PFSK-1 (cell line): ENCODE data around the gene LRRC39.

ENCODE experiments used
- FOXP2 ChIP-seq: optimal IDR thresholded peaks from 2 replicates; pipeline ENCODE3; 2011; ENCODE audit warnings: borderline replicate concordance, control low read depth, inconsistent platforms; ENCODE audit not compliant: insufficient read depth; ENCODE audit errors: extremely low read length, extremely low read depth
- POLR2AphosphoS5 ChIP-seq: IDR thresholded peaks from 2 replicates; pipeline ENCODE4 v1.6.1; 2012; ENCODE audit warnings: low read depth, mild to moderate bottlenecking, control low read depth, low read length, moderate library complexity
- SIN3A ChIP-seq: IDR thresholded peaks from 2 replicates; pipeline ENCODE4 v1.6.1; 2012; ENCODE audit warnings: mild to moderate bottlenecking, low read length, moderate library complexity, borderline replicate concordance; ENCODE audit not compliant: insufficient read depth
- TAF1 ChIP-seq: IDR thresholded peaks from 2 replicates; pipeline ENCODE4 v1.6.1; 2012; ENCODE audit warnings: low read length, control low read depth, borderline replicate concordance; ENCODE audit not compliant: insufficient read depth
- TF ChIP-seq, protein P1 (sequence below), 2 experiments: IDR thresholded peaks; 2 replicates each; pipeline versions ENCODE4 v1.6.1 to v1.8.0; 2011 to 2012; ENCODE audit warnings: low read depth in 2 of 2, low read length in 2 of 2, control low read depth in 1 of 2, inconsistent platforms in 1 of 2, mild to moderate bottlenecking in 1 of 2, moderate library complexity in 1 of 2; ENCODE audit not compliant: insufficient read depth in 1 of 2

The LRRC39 gene

DNA sequence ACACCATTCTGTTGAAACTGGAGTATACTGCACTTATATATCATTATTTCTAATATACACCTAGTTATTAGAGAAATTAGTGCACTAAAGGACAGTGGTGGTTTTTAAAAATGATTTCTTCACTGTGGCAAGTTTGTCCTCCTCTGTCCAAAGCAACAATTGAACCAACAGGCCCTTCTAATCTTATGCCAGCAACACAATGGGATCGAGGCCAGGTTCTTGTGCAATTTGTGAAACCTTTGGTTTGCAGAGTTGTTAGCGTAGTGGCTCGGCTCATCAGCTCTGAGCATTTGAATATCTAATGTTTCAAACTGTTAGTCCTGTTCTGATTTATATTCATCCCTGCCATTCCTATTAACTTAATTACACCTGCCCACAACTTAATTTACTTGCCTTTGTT, 9.9 kb upstream of the LRRC39 start:
- TF ChIP-seq, protein P1, sequence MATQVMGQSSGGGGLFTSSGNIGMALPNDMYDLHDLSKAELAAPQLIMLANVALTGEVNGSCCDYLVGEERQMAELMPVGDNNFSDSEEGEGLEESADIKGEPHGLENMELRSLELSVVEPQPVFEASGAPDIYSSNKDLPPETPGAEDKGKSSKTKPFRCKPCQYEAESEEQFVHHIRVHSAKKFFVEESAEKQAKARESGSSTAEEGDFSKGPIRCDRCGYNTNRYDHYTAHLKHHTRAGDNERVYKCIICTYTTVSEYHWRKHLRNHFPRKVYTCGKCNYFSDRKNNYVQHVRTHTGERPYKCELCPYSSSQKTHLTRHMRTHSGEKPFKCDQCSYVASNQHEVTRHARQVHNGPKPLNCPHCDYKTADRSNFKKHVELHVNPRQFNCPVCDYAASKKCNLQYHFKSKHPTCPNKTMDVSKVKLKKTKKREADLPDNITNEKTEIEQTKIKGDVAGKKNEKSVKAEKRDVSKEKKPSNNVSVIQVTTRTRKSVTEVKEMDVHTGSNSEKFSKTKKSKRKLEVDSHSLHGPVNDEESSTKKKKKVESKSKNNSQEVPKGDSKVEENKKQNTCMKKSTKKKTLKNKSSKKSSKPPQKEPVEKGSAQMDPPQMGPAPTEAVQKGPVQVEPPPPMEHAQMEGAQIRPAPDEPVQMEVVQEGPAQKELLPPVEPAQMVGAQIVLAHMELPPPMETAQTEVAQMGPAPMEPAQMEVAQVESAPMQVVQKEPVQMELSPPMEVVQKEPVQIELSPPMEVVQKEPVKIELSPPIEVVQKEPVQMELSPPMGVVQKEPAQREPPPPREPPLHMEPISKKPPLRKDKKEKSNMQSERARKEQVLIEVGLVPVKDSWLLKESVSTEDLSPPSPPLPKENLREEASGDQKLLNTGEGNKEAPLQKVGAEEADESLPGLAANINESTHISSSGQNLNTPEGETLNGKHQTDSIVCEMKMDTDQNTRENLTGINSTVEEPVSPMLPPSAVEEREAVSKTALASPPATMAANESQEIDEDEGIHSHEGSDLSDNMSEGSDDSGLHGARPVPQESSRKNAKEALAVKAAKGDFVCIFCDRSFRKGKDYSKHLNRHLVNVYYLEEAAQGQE (IDR thresholded peaks at IDR 0.05; ENCODE audit: insufficient read depth in 1 of 2, low read depth in 2 of 2, low read length in 2 of 2), result no peak
- no peak for TF ChIP-seq TAF1

DNA sequence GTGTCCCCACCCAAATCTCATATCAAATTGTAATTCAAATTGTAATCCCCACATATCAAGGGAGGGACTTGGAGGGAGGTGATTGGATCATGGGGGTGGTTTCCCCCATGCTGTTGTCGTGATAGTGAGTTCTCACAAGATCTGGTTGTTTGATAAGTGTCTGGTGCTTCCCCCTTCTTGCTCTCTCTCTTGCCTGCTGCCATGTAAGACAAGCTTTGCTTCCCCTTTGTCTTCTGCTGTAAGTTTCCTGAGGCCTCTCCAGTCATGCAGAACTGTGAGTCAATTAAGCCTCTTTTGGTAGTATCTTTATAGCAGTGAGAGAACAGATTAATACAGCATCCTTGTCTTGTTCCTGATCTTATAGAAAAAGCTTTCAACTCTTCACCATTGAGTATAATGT, 6.5 kb upstream of the LRRC39 start:
- TF ChIP-seq, protein P1 (IDR thresholded peaks at IDR 0.05; ENCODE audit: insufficient read depth in 1 of 2, low read depth in 2 of 2, low read length in 2 of 2), result no peak
- TF ChIP-seq POLR2AphosphoS5 (no peak), TAF1 (no peak), FOXP2 (no peak), SIN3A (no peak)

DNA sequence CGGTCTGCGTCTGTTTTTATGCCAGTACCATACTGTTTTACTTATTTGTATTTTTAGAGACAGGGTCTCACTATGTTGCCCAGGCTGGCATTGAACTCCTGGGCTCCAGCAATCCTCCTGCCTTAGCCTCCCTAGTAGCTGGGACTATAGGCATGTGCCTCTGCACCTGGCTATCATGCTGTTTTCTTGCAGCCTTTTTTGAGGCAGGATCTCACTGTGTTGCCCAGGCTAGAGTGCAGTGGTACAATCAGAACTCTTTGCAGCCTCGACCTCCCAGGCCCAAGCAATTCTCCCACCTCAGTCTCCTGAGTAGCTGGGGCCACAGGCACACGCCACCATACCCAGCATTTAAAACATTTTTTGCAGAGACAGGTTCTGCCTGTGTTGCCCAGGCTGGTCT, 5.3 kb upstream of the LRRC39 start:
- TF ChIP-seq TAF1 (no peak), FOXP2 (no peak), POLR2AphosphoS5 (no peak)
- TF ChIP-seq, protein P1 (IDR thresholded peaks at IDR 0.05; ENCODE audit: insufficient read depth in 1 of 2, low read depth in 2 of 2, low read length in 2 of 2), result no peak

DNA sequence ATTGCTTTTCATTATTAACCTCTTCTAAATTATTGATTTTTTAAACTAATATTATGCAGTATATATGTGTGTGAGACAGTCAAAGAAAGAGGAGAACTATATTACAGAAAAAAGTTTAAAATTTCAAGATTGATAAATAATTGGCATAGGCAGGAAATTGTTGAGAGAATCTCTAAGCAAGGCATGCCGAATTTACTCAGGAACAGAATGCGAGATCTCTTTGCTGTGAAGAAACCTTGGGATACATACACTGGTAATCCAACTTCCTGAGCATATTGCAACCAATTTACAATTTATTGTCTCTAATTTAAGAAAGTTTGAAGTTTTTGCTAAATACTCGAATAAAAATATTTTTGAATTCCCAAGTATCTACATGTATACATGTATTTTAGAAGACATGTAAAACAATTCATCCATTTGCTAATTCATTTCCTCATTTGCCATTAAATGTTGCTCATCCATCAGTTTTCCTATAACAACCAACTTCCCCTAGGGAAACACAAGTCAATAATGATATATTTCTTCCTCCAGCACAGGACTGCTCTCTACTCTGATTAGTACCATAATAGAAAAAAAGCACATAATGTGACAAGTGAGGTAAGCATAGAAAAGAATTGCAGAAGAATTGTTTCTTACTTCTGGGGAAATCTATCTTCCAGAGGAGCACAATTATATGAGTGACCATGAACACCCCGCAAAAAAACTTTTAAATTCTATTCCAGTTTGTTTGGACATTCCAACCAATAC, 588 bp downstream of the LRRC39 start:
- TF ChIP-seq FOXP2 (no peak), SIN3A (no peak)

DNA sequence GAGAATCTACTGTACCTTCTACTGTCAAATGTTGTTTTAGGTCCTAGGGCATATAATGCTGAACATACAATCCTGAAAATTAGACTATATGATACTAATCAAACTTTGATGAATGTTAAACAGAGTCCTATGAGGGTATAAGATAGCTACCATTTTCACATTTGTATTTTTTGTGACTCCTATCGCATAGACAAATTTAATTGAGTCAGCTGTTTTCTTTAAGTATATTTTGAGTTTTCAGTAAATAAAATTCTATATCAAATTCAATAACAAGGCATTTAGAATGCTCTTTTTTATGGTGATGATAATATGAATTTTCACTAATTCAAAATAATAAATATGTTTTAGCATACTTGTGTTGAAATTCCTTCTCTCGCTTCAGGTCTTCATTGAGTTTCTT, 10.0 kb downstream of the LRRC39 start:
- TF ChIP-seq FOXP2, result no peak
- TF ChIP-seq TAF1, result no peak
- TF ChIP-seq, protein P1 (IDR thresholded peaks at IDR 0.05; ENCODE audit: insufficient read depth in 1 of 2, low read depth in 2 of 2, low read length in 2 of 2), result no peak
- TF ChIP-seq SIN3A, result no peak
- TF ChIP-seq POLR2AphosphoS5, result no peak
